Astrocyte (in vitro differentiated cells and primary cell): ENCODE results near the gene DDX55. TPM values are rescaled to one million over a fixed set of nuclear protein-coding genes. Genes with fewer than 3 reads are reported as not detected.

ENCODE experiments used
- DNase-seq: peaks from one replicate; pipeline ENCODE4 v3.0.0-alpha.2; 2010; ENCODE audit warnings: low read depth
- FAIRE-seq: peaks from 2 replicates; lab custom pipeline; 2011; peaks lifted over from hg19 to GRCh38; lab: Jason Lieb, UNC
- H2AFZ ChIP-seq: 2 replicates; pipeline ENCODE4 v1.6.0; 2012; ENCODE audit warnings: low read depth, low read length, inconsistent platforms
- H3K27ac ChIP-seq: 2 replicates; pipeline ENCODE4 v1.5.1; 2011; ENCODE audit warnings: low read depth, low read length, inconsistent platforms
- H3K27me3 ChIP-seq: 2 replicates; pipeline ENCODE4 v1.6.0; 2011; ENCODE audit warnings: low read length, inconsistent platforms; ENCODE audit not compliant: insufficient read depth
- H3K36me3 ChIP-seq: 2 replicates; pipeline ENCODE4 v1.5.1; 2011; ENCODE audit warnings: low read length, inconsistent platforms; ENCODE audit not compliant: insufficient read depth
- H3K4me1 ChIP-seq: 2 replicates; pipeline ENCODE4 v1.5.1; 2011; ENCODE audit warnings: low read length, inconsistent platforms; ENCODE audit not compliant: insufficient read depth
- H3K4me2 ChIP-seq: 2 replicates; pipeline ENCODE4 v1.6.0; 2012; ENCODE audit warnings: low read length, inconsistent platforms
- H3K4me3 ChIP-seq: 2 replicates; pipeline ENCODE4 v1.5.1; 2011; ENCODE audit warnings: low read depth, mild to moderate bottlenecking, low read length, inconsistent platforms; ENCODE audit not compliant: insufficient read depth
- H3K79me2 ChIP-seq: 2 replicates; pipeline ENCODE4 v1.6.0; 2012; ENCODE audit warnings: mild to moderate bottlenecking, low read length, inconsistent platforms; ENCODE audit not compliant: insufficient read depth
- H3K9ac ChIP-seq: 2 replicates; pipeline ENCODE4 v1.6.0; 2012; ENCODE audit warnings: mild to moderate bottlenecking, low read length, inconsistent platforms
- H3K9me3 ChIP-seq: 2 replicates; pipeline ENCODE4 v1.5.1; 2012; ENCODE audit warnings: low read depth, mild to moderate bottlenecking, low read length, inconsistent platforms; ENCODE audit not compliant: insufficient read depth
- H4K20me1 ChIP-seq: 2 replicates; pipeline ENCODE4 v1.6.0; 2012; ENCODE audit warnings: low read length, inconsistent platforms; ENCODE audit not compliant: insufficient read depth
- H3K27ac Mint-ChIP-seq: one replicate; pipeline ENCODE4 v1.8.0; 2021; ENCODE audit warnings: mild to moderate bottlenecking, mixed read lengths; ENCODE audit not compliant: unreplicated experiment
- H3K27me3 Mint-ChIP-seq: one replicate; pipeline ENCODE4 v1.8.0; 2021; ENCODE audit warnings: low read depth, mixed read lengths; ENCODE audit not compliant: unreplicated experiment
- H3K36me3 Mint-ChIP-seq: one replicate; pipeline ENCODE4 v1.8.0; 2021; ENCODE audit warnings: low read depth, mixed read lengths; ENCODE audit not compliant: unreplicated experiment
- H3K4me1 Mint-ChIP-seq: one replicate; pipeline ENCODE4 v1.8.0; 2021; ENCODE audit warnings: low read depth, mixed read lengths; ENCODE audit not compliant: unreplicated experiment
- H3K4me3 Mint-ChIP-seq: one replicate; pipeline ENCODE4 v1.8.0; 2021; ENCODE audit warnings: mild to moderate bottlenecking, moderate library complexity, mixed read lengths; ENCODE audit not compliant: unreplicated experiment
- H3K9me3 Mint-ChIP-seq: one replicate; pipeline ENCODE4 v1.8.0; 2021; ENCODE audit warnings: mild to moderate bottlenecking, mixed read lengths; ENCODE audit not compliant: unreplicated experiment
- CTCF ChIP-seq: IDR thresholded peaks from 2 replicates; pipeline ENCODE4 v1.5.1; 2011; ENCODE audit warnings: low read depth, mild to moderate bottlenecking, inconsistent platforms, low read length, moderate library complexity; ENCODE audit not compliant: insufficient read depth
- EZH2 ChIP-seq: IDR thresholded peaks from 2 replicates; pipeline ENCODE4 v1.6.1; 2012; ENCODE audit warnings: mild to moderate bottlenecking, low read length, inconsistent platforms; ENCODE audit not compliant: insufficient read depth
- total RNA-seq: library from RNA; stranded (reverse); gene quantifications from 2 replicates; pipeline ENCODE4 v1.2.1, GENCODE V29; 2021

Gene DDX55
- total RNA-seq, 1 donor from 2014 or later: 20.1 TPM

- H3K4me3 ChIP-seq: no peak overlapping the region
- DNase-seq (no peak), FAIRE-seq (no peak)
- H4K20me1 ChIP-seq: peaks cover 3% of the 10 kb centered on the region
- H3K79me2 ChIP-seq: peaks cover 5% of the 10 kb centered on the region
- no peak overlapping the region for H3K27ac ChIP-seq
- H3K4me2 ChIP-seq: no peak overlapping the region
- Mint-ChIP-seq H3K27ac (no peak overlapping the region), H3K27me3 (no peaks in the 10 kb centered on the region), H3K36me3 (no peaks in the 10 kb centered on the region), H3K9me3 (no peaks in the 10 kb centered on the region), H3K4me3 (no peak overlapping the region), H3K4me1 (no peaks in the 10 kb centered on the region)
- no peaks in the 10 kb centered on the region for H3K4me1 ChIP-seq
- no peaks in the 10 kb centered on the region for H3K9me3 ChIP-seq
- H3K36me3 ChIP-seq: peaks cover 22% of the 10 kb centered on the region
- H3K9ac ChIP-seq: no peak overlapping the region
- no peak overlapping the region for H2AFZ ChIP-seq
- TF ChIP-seq EZH2 (no peak), CTCF (no peak)
- no peaks in the 10 kb centered on the region for H3K27me3 ChIP-seq
Measured at GRCh38 chr12:123645380-123645779, 43.5 kb downstream of the DDX55 start.

- no peaks in the 10 kb centered on the region for H3K27me3 Mint-ChIP-seq
- Histone ChIP-seq H3K79me2 (peaks cover 5% of the 10 kb centered on the region), H3K4me2 (no peak overlapping the region), H2AFZ (no peak overlapping the region), H3K9me3 (no peaks in the 10 kb centered on the region), H3K27me3 (no peaks in the 10 kb centered on the region), H3K36me3 (peaks cover 22% of the 10 kb centered on the region), H4K20me1 (peaks cover 3% of the 10 kb centered on the region), H3K9ac (no peak overlapping the region), H3K4me3 (no peak overlapping the region), H3K27ac (no peak overlapping the region), H3K4me1 (no peaks in the 10 kb centered on the region)
- no peaks in the 10 kb centered on the region for H3K9me3 Mint-ChIP-seq
- DNase-seq (no peak), FAIRE-seq (no peak)
- no peak overlapping the region for H3K4me3 Mint-ChIP-seq
- TF ChIP-seq CTCF (no peak), EZH2 (no peak)
- no peaks in the 10 kb centered on the region for H3K36me3 Mint-ChIP-seq
- no peaks in the 10 kb centered on the region for H3K4me1 Mint-ChIP-seq
- no peak overlapping the region for H3K27ac Mint-ChIP-seq
Measured at GRCh38 chr12:123645878-123646277, 44.0 kb downstream of the DDX55 start.

GRCh38 chr12:123648401-123648800 is 46.5 kb downstream of the DDX55 start:
- Mint-ChIP-seq H3K4me1 (no peaks in the 10 kb centered on the region), H3K9me3 (no peaks in the 10 kb centered on the region), H3K4me3 (no peak overlapping the region), H3K27me3 (no peaks in the 10 kb centered on the region), H3K36me3 (peaks cover 4% of the 10 kb centered on the region), H3K27ac (no peak overlapping the region)
- Histone ChIP-seq H3K4me1 (no peaks in the 10 kb centered on the region), H2AFZ (no peak overlapping the region), H3K79me2 (peaks cover 2% of the 10 kb centered on the region), H3K4me3 (no peak overlapping the region), H3K27me3 (no peaks in the 10 kb centered on the region), H3K4me2 (no peak overlapping the region), H3K9me3 (no peaks in the 10 kb centered on the region), H4K20me1 (peaks cover 3% of the 10 kb centered on the region), H3K36me3 (peaks cover 24% of the 10 kb centered on the region), H3K9ac (no peak overlapping the region), H3K27ac (no peak overlapping the region)
- no peak for FAIRE-seq
- TF ChIP-seq CTCF (no peak), EZH2 (no peak)
- no peak for DNase-seq
